IMR-90 (cell line): ENCODE results near the gene CYTH4. TPM values are rescaled to one million over a fixed set of nuclear protein-coding genes. Genes with fewer than 3 reads are reported as not detected.

Experiments
- ATAC-seq: fragments of 200-7000 bp; cut with Tn5 transposase; 2 replicates; pipeline ENCODE4 v1.9.1; 2020; ENCODE audit warnings: low read depth, mild to moderate bottlenecking, moderate library complexity
- BruUV-seq: library from RNA; stranded (reverse); fragments of 400-500 nt; replicated peaks from 2 replicates; lab custom pipeline; 2021; lab: Mats Ljungman, UMichigan
- CTCF ChIA-PET: fragments of 300-600 bp; formaldehyde crosslinking; extraction: SDS; loops from one replicate; lab custom pipeline; 2021; ENCODE audit warnings: antibody characterized with exemption; lab: Yijun Ruan, JAX
- POLR2A ChIA-PET: fragments of 300-600 bp; sonication (Branson Sonifier 250); formaldehyde crosslinking; loops from one replicate; lab custom pipeline; 2022; ENCODE audit warnings: antibody characterized with exemption; ENCODE audit not compliant: unreplicated experiment; lab: Charles Lee
- DNase-seq: peaks from one replicate; pipeline ENCODE4 v3.0.0; 2013
- H2AFZ ChIP-seq: replicated peaks from 2 replicates; pipeline ENCODE3; 2013; ENCODE audit warnings: low read length, mild to moderate bottlenecking; ENCODE audit not compliant: poor library complexity
- H2AK5ac ChIP-seq: 2 replicates; pipeline ENCODE4 v1.6.1; 2013; ENCODE audit warnings: low read depth, low read length, inconsistent platforms
- H2AK9ac ChIP-seq: replicated peaks from 2 replicates; pipeline ENCODE3; 2013; ENCODE audit warnings: mild to moderate bottlenecking, low read depth, low read length, moderate library complexity; ENCODE audit not compliant: poor library complexity
- H2BK120ac ChIP-seq: 2 replicates; pipeline ENCODE4 v1.6.1; 2013; ENCODE audit warnings: low read depth, low read length, inconsistent platforms
- H2BK15ac ChIP-seq: 3 replicates; pipeline ENCODE4 v1.6.1; 2013; ENCODE audit warnings: low read depth, low read length, inconsistent platforms
- H2BK20ac ChIP-seq: 2 replicates; pipeline ENCODE4 v1.6.1; 2013; ENCODE audit warnings: low read depth, mild to moderate bottlenecking, inconsistent platforms, low read length, moderate library complexity
- H2BK5ac ChIP-seq: 2 replicates; pipeline ENCODE4 v1.6.1; 2013; ENCODE audit warnings: mild to moderate bottlenecking, low read depth, low read length, inconsistent platforms; ENCODE audit not compliant: poor library complexity, severe bottlenecking
- H3K14ac ChIP-seq: replicated peaks from 2 replicates; pipeline ENCODE4 v1.6.1; 2013; ENCODE audit warnings: low read depth, low read length, inconsistent platforms
- H3K18ac ChIP-seq: 2 replicates; pipeline ENCODE4 v1.6.1; 2013; ENCODE audit warnings: low read depth, low read length, control low read depth
- H3K23ac ChIP-seq: 2 replicates; pipeline ENCODE4 v1.6.1; 2013; ENCODE audit warnings: low read depth, low read length, inconsistent platforms
- H3K27ac ChIP-seq: 2 replicates; pipeline ENCODE4 v1.5.1; 2013; ENCODE audit warnings: mild to moderate bottlenecking, control low read depth, low read length; ENCODE audit not compliant: insufficient read depth
- H3K27me3 ChIP-seq: 2 replicates; pipeline ENCODE4 v1.6.1; 2013; ENCODE audit warnings: low read length; ENCODE audit not compliant: control insufficient read depth, insufficient read depth
- H3K36me3 ChIP-seq: 2 replicates; pipeline ENCODE4 v1.6.1; 2013; ENCODE audit warnings: low read length, mixed read lengths; ENCODE audit not compliant: control insufficient read depth, insufficient read depth
- H3K4ac ChIP-seq: 2 replicates; pipeline ENCODE4 v1.6.1; 2013; ENCODE audit warnings: low read depth, low read length, inconsistent platforms
- H3K4me1 ChIP-seq: 2 replicates; pipeline ENCODE4 v1.6.1; 2013; ENCODE audit warnings: low read length, mixed read lengths; ENCODE audit not compliant: control insufficient read depth, insufficient read depth
- H3K4me2 ChIP-seq: 2 replicates; pipeline ENCODE4 v1.6.1; 2013; ENCODE audit warnings: low read depth, mild to moderate bottlenecking, control low read depth, low read length, moderate library complexity
- H3K4me3 ChIP-seq: 2 replicates; pipeline ENCODE4 v1.5.1; 2013; ENCODE audit warnings: low read depth, mild to moderate bottlenecking, control low read depth, low read length, moderate library complexity; ENCODE audit not compliant: insufficient read depth
- H3K56ac ChIP-seq: 2 replicates; pipeline ENCODE4 v1.6.1; 2013; ENCODE audit warnings: low read length, inconsistent platforms; ENCODE audit not compliant: insufficient read depth; ENCODE audit errors: extremely low read depth
- H3K79me1 ChIP-seq, 2 experiments: 2 replicates each; pipeline ENCODE4 v1.6.1; 2013; ENCODE audit warnings: low read length in 2 of 2, inconsistent platforms in 1 of 2, low read depth in 1 of 2
- H3K9ac ChIP-seq: 2 replicates; pipeline ENCODE4 v1.6.1; 2013; ENCODE audit warnings: low read depth, low read length, control low read depth
- H3K9me1 ChIP-seq: 2 replicates; pipeline ENCODE4 v1.6.1; 2013; ENCODE audit warnings: low read length, inconsistent platforms; ENCODE audit not compliant: insufficient read depth
- H3K9me3 ChIP-seq: 2 replicates; pipeline ENCODE4 v1.6.1; 2013; ENCODE audit warnings: low read length; ENCODE audit not compliant: control insufficient read depth, insufficient read depth
- H4K20me1 ChIP-seq: 2 replicates; pipeline ENCODE4 v1.6.1; 2013; ENCODE audit warnings: low read length, inconsistent platforms; ENCODE audit not compliant: insufficient read depth
- H4K5ac ChIP-seq: 2 replicates; pipeline ENCODE4 v1.6.1; 2013; ENCODE audit warnings: mild to moderate bottlenecking, low read depth, low read length, control low read depth
- H4K8ac ChIP-seq, 2 experiments: 2 replicates each; pipeline ENCODE4 v1.6.1; 2013; ENCODE audit warnings: low read depth in 2 of 2, low read length in 2 of 2, control low read depth in 1 of 2, inconsistent platforms in 1 of 2
- H4K91ac ChIP-seq: 2 replicates; pipeline ENCODE4 v1.6.1; 2013; ENCODE audit warnings: low read depth, low read length, inconsistent platforms; ENCODE audit not compliant: insufficient read depth
- CEBPB ChIP-seq: IDR thresholded peaks from 2 replicates; pipeline ENCODE4 v1.6.1; 2012; ENCODE audit warnings: low read depth, low read length, improper control_type of control experiment
- MXI1 ChIP-seq: IDR thresholded peaks from 2 replicates; pipeline ENCODE4 v1.6.1; 2012; ENCODE audit warnings: low read depth, mild to moderate bottlenecking, low read length, moderate library complexity, borderline replicate concordance
- NFE2L2 ChIP-seq: fragments of 150-350 bp; IDR thresholded peaks from 2 replicates; pipeline ENCODE4 v1.6.1; 2016; ENCODE audit warnings: low read depth, mild to moderate bottlenecking, low read length
- USF2 ChIP-seq: fragments of 150-350 bp; IDR thresholded peaks from 2 replicates; pipeline ENCODE4 v1.6.1; 2017; ENCODE audit warnings: mild to moderate bottlenecking, antibody characterized with exemption, low read length, low read depth
- WGBS, 2 experiments: methylation state at CpG; one replicate each; pipeline versions ENCODE4 v1.1.5 to v1.1.7; 2013; ENCODE audit warnings: missing lambda C conversion rate in 2 of 2; ENCODE audit not compliant: insufficient read length in 1 of 2; ENCODE audit errors: extremely low coverage in 2 of 2; 5-methylcytosine and 5-hydroxymethylcytosine counted together
- dilution Hi-C: fragments of 300-500 bp; cut with HindIII; formaldehyde crosslinking; loops from one replicate; pipeline ENCODE4 v1.14.3; 2018; ENCODE audit warnings: low sequenced_read_pairs; ENCODE audit not compliant: unreplicated experiment
- in situ Hi-C: fragments of 300-500 bp; cut with MboI; formaldehyde crosslinking; loops from 3 replicates; pipeline ENCODE4 v1.14.3; 2019; ENCODE audit warnings: low sequenced_read_pairs, inconsistent platforms, mixed read lengths
- intact Hi-C: fragments of 100-400 bp; cut with micrococcal nuclease; formaldehyde crosslinking; loops from 2 replicates; pipeline ENCODE4 v1.10.0; 2022
- polyA plus RNA-seq, 3 experiments: library from polyadenylated mRNA; depleted of rRNA; stranded (reverse); fragments of >200 nt; gene quantifications; 2 replicates each; pipeline ENCODE4 v1.2.3, GENCODE V29; 2012; ENCODE audit warnings: low replicate concordance in 1 of 3
- total RNA-seq: library from RNA; depleted of rRNA; stranded (reverse); fragments of >200 nt; gene quantifications from 2 replicates; pipeline ENCODE4 v1.2.3, GENCODE V29; 2012

The CYTH4 gene
- total and polyA plus RNA-seq, 2 of the 4 experiments (the other 2 are of a cell fraction): 0.36 to 0.55 TPM

- BruUV-seq: no TSS peak
- Histone ChIP-seq H2AK5ac (peak overlapping the region; percentile 83), H3K4me2 (no peak overlapping the region), H3K23ac (no peak overlapping the region), H4K91ac (no peak overlapping the region; the same call in 1 of the 2 replicates), H2AK9ac (peak overlapping the region; percentile 13), H2BK5ac (no peak overlapping the region), H2BK120ac (peak overlapping the region; percentile 98), H3K9me1 (peaks cover 9% of the 10 kb centered on the region), H2BK15ac (peak overlapping the region; percentile 68; the same call in 1 of the 3 replicates), H3K4me1 (peaks cover 30% of the 10 kb centered on the region), H3K79me1 (peaks cover 0 to under 1% of the 10 kb centered on the region in 2 experiments; a peak in 2 of 4 replicates), H2BK20ac (peak overlapping the region; percentile 87), H3K14ac (peak overlapping the region; percentile 73), H3K56ac (no peak overlapping the region), H3K4ac (peak overlapping the region; percentile 98), H3K9ac (no peak overlapping the region), H3K27me3 (no peaks in the 10 kb centered on the region), H3K27ac (no peak overlapping the region), H3K36me3 (no peaks in the 10 kb centered on the region), H4K20me1 (no peaks in the 10 kb centered on the region), H2AFZ (peak overlapping the region; percentile 36), H3K18ac (no peak overlapping the region; the same call in none of the 2 replicates), H4K8ac (peak overlapping the region; percentile 27 to 70; a peak in 2 of 4 replicates), H4K5ac (peak overlapping the region; percentile 13; the same call in 1 of the 2 replicates), H3K9me3 (no peaks in the 10 kb centered on the region), H3K4me3 (no peak overlapping the region)
- dilution Hi-C loops (no loop called here), intact Hi-C loops (no loop called here), in situ Hi-C loops (no loop called here)
- no peak for TF ChIP-seq MXI1
- no peak for TF ChIP-seq USF2
- TF ChIP-seq CEBPB: peak; percentile 27; the same call in 1 of the 2 replicates
- TF ChIP-seq NFE2L2: 0 out of 2 replicates have a peak, but pooled peaks have one; percentile 21
- DNase-seq (peak; percentile 21), ATAC-seq (peak; percentile 13; the same call in 1 of the 2 replicates)
- POLR2A ChIA-PET: interaction anchor here (0.5 to 1.0 kb wide), 2 partner anchors 10 to 145 kb away, joined by 3 to 4 read pairs; no protein-coding TSS in a partner anchor
- CTCF ChIA-PET: interaction anchor here (0.5 to 1.2 kb wide), 2 partner anchors 135 to 144 kb away, joined by 3 read pairs; no protein-coding TSS in a partner anchor
- WGBS, 2 experiments: 74% methylated on average over 5 of the region's 25 CpGs; no CpG with 5 or more reads in 1 of the 2 experiments
Measured at GRCh38 chr22:37313376-37314314, 31.3 kb downstream of the CYTH4 start.
